ENCODE data around the gene DAW1. TPM values are rescaled to one million over a fixed set of nuclear protein-coding genes. Genes with fewer than 3 reads are reported as not detected.

DAW1 gene
- total and polyA plus RNA-seq, 10 of the 15 experiments (the other 5 are each of a cell fraction or from before 2014, with no cell fraction given), result 0.04 TPM; not detected in 9

- no peak for TF ChIP-seq NKRF (conservative IDR thresholded peaks at IDR 0.05)
- no peak for TF ChIP-seq CBX3 (IDR thresholded peaks at IDR 0.05; ENCODE audit: borderline replicate concordance, low read depth)
- no peak for TF ChIP-seq E2F8 (IDR thresholded peaks at IDR 0.05; ENCODE audit: low read depth, partially characterized antibody)
- no peak for TF ChIP-seq RFX5 (IDR thresholded peaks at IDR 0.05; ENCODE audit: low read depth, low read length)
- TF ChIP-seq SREBF2 (IDR thresholded peaks at IDR 0.05; ENCODE audit: low read length), result no peak
Measured at GRCh38 chr2:227942021-227942420, 70.6 kb downstream of the DAW1 start (continued).

GRCh38 chr2:227942965-227943364 is 71.5 kb downstream of the DAW1 start:
- FAIRE-seq (no peak), ATAC-seq (no peak), DNase-seq (ENCODE audit: low read depth, low spot score) (no peak)
- SMC1A ChIA-PET (ENCODE audit: uncharacterized antibody, unreplicated experiment), result no interaction called here
- H3K4me2 ChIP-seq (ENCODE audit: control insufficient read depth, insufficient read depth), result no peak overlapping the region
- CTCF ChIA-PET, result interaction anchor here (1.5 kb wide), 1 partner anchor 52 kb away, joined by 3 read pairs; no protein-coding TSS in a partner anchor
- POLR2A ChIA-PET, result no interaction called here
- no TSS peak for BruUV-seq (replicated peaks)
- no peaks in the 10 kb centered on the region for H4K20me1 ChIP-seq (ENCODE audit: control insufficient read depth, insufficient read depth)
- H2AFZ ChIP-seq (ENCODE audit: control insufficient read depth, low read depth, low read length), result no peak overlapping the region
- intact Hi-C loops (cut with micrococcal nuclease; ENCODE audit: unreplicated experiment) (no loop called here), in situ Hi-C loops (cut with MboI) (loop anchor here (25.0 kb wide), 1 partner anchor 719 kb away; no protein-coding TSS in a partner anchor)
- H3K36me3 ChIP-seq (ENCODE audit: control insufficient read depth in 2 of 2, insufficient read depth in 2 of 2, low read length in 1 of 2), result no peaks in the 10 kb centered on the region
- no peak overlapping the region for H3K9ac ChIP-seq (ENCODE audit: control insufficient read depth, insufficient read depth, low read length)
- WGBS (ENCODE audit: insufficient coverage, insufficient replicate concordance, low lambda C conversion rate, missing lambda C conversion rate), result 2% methylated on average over 2 of the region's 2 CpGs
- H3K27ac ChIP-seq (ENCODE audit: control insufficient read depth, insufficient read depth), result no peak overlapping the region
- H3K4me3 ChIP-seq, result no peak overlapping the region
- H3K9me3 ChIP-seq (replicated peaks; ENCODE audit: control insufficient read depth, insufficient read depth, low read length), result no peaks in the 10 kb centered on the region
- RAD21 ChIA-PET (ENCODE audit: unreplicated experiment), result no interaction called here
- no peaks in the 10 kb centered on the region for H3K4me1 ChIP-seq (ENCODE audit: control insufficient read depth, insufficient read depth, low read length)
- no peaks in the 10 kb centered on the region for H3K79me2 ChIP-seq (ENCODE audit: control insufficient read depth, insufficient read depth, low read length)
- H3K27me3 ChIP-seq (replicated peaks in 1 of 2; ENCODE audit: control insufficient read depth in 2 of 2, insufficient read depth in 2 of 2, low read length in 1 of 2), result no peaks in the 10 kb centered on the region; a peak in 1 of 4 replicates
- TF ChIP-seq BRCA1 (IDR thresholded peaks at IDR 0.05; ENCODE audit: low read depth, low read length) (no peak), RELB (IDR thresholded peaks at IDR 0.05; ENCODE audit: low read depth) (no peak), HDGF (IDR thresholded peaks at IDR 0.05) (no peak), CHD4 (IDR thresholded peaks at IDR 0.05) (no peak), REST (IDR thresholded peaks at IDR 0.05; ENCODE audit: low read depth, low read length) (no peak), ZNF207 (IDR thresholded peaks at IDR 0.05; ENCODE audit: borderline replicate concordance) (no peak), ESRRA (IDR thresholded peaks at IDR 0.05; ENCODE audit: low read length) (no peak), MEF2B (IDR thresholded peaks at IDR 0.05; ENCODE audit: partially characterized antibody, poor library complexity, severe bottlenecking) (no peak), RBBP5 (conservative IDR thresholded peaks at IDR 0.05) (no peak), DPF2 (IDR thresholded peaks at IDR 0.05) (no peak)

All from GM12878 (cell line).